ENCODE data around the gene SRGAP1.
"Not testable (repeated sequence)": the region's sequence is repeated elsewhere in the genome, so short reads cannot be mapped to it uniquely, and the experiment has no call there.

SRGAP1 gene

GRCh38 chr12:63838411-63838810 is 6.1 kb upstream of the SRGAP1 start:
- no peak for DNase-seq (ENCODE audit: low read depth)

GRCh38 chr12:63841011-63841410 is 3.5 kb upstream of the SRGAP1 start:
- DNase-seq (ENCODE audit: low read depth) = no peak

GRCh38 chr12:63841571-63841970 is 2.9 kb upstream of the SRGAP1 start:
- DNase-seq (ENCODE audit: low read depth) = no peak

- not testable (repeated sequence) for DNase-seq (ENCODE audit: low read depth)
Measured at GRCh38 chr12:63842750-63843149, 1.8 kb upstream of the SRGAP1 start.

GRCh38 chr12:63843254-63843720 is 1.2 kb upstream of the SRGAP1 start:
- no peak for DNase-seq (ENCODE audit: low read depth)

- DNase-seq (ENCODE audit: low read depth) = peak; percentile 98
Measured at GRCh38 chr12:63843721-63844390, 644 bp upstream of the SRGAP1 start.

GRCh38 chr12:63845726-63846125 is 1.2 kb downstream of the SRGAP1 start:
- DNase-seq (ENCODE audit: low read depth) = peak; percentile 70

GRCh38 chr12:63846238-63846967 is 1.9 kb downstream of the SRGAP1 start:
- no peak for DNase-seq (ENCODE audit: low read depth)

- no peak for DNase-seq (ENCODE audit: low read depth)
Measured at GRCh38 chr12:63848450-63848849, 4.0 kb downstream of the SRGAP1 start.

- DNase-seq (ENCODE audit: low read depth) = no peak
Measured at GRCh38 chr12:63849106-63849620, 4.7 kb downstream of the SRGAP1 start.

- no peak for DNase-seq (ENCODE audit: low read depth)
Measured at GRCh38 chr12:63849641-63850040, 5.1 kb downstream of the SRGAP1 start.

- DNase-seq (ENCODE audit: low read depth) = no peak
Measured at GRCh38 chr12:63853978-63854377, 9.5 kb downstream of the SRGAP1 start.

- no peak for DNase-seq (ENCODE audit: low read depth)
Measured at GRCh38 chr12:63855299-63855698, 10.8 kb downstream of the SRGAP1 start.

GRCh38 chr12:63857771-63858670 is 13.5 kb downstream of the SRGAP1 start:
- DNase-seq (ENCODE audit: low read depth) = peak; percentile 62

GRCh38 chr12:63859880-63860279 is 15.4 kb downstream of the SRGAP1 start:
- DNase-seq (ENCODE audit: low read depth) = not testable (repeated sequence)

GRCh38 chr12:63862187-63862968 is 17.9 kb downstream of the SRGAP1 start:
- no peak for DNase-seq (ENCODE audit: low read depth)

GRCh38 chr12:63862969-63863230 is 18.4 kb downstream of the SRGAP1 start:
- DNase-seq (ENCODE audit: low read depth) = no peak

- peak; percentile 27 for DNase-seq (ENCODE audit: low read depth)
Measured at GRCh38 chr12:63863658-63864453, 19.4 kb downstream of the SRGAP1 start.

- DNase-seq (ENCODE audit: low read depth) = no peak
Measured at GRCh38 chr12:63864454-63864706, 19.9 kb downstream of the SRGAP1 start.

- no peak for DNase-seq (ENCODE audit: low read depth)
Measured at GRCh38 chr12:63865448-63865847, 20.9 kb downstream of the SRGAP1 start.

GRCh38 chr12:63867053-63867452 is 22.6 kb downstream of the SRGAP1 start:
- DNase-seq (ENCODE audit: low read depth) = no peak
